KMS-11 (cell line): ENCODE measurements around the gene ACSF3.

Experiments
- H2AFZ ChIP-seq: fragments of 200-600 bp; sonication (generic); 2 replicates; pipeline ENCODE4 v1.6.1; 2016; ENCODE audit warnings: antibody characterized with exemption, mixed run types, low read depth
- H3K27ac ChIP-seq: fragments of 200-600 bp; sonication (generic); 2 replicates; pipeline ENCODE4 v1.6.1; 2016; ENCODE audit warnings: mild to moderate bottlenecking, mixed run types
- H3K27me3 ChIP-seq: fragments of 200-600 bp; sonication (generic); 2 replicates; pipeline ENCODE4 v1.6.1; 2017; ENCODE audit warnings: mild to moderate bottlenecking, low read depth, mixed run types, moderate library complexity; ENCODE audit not compliant: insufficient read depth
- H3K36me3 ChIP-seq: fragments of 200-600 bp; sonication (generic); 2 replicates; pipeline ENCODE4 v1.6.1; 2017; ENCODE audit warnings: mild to moderate bottlenecking, mixed run types; ENCODE audit not compliant: insufficient read depth
- H3K4me1 ChIP-seq: fragments of 200-600 bp; sonication (generic); 2 replicates; pipeline ENCODE4 v1.6.1; 2016; ENCODE audit warnings: mild to moderate bottlenecking, low read depth, mixed run types; ENCODE audit not compliant: poor library complexity, severe bottlenecking
- H3K4me2 ChIP-seq: fragments of 200-600 bp; sonication (generic); 2 replicates; pipeline ENCODE4 v1.7.0; 2016; ENCODE audit warnings: mild to moderate bottlenecking, mixed run types
- H3K4me3 ChIP-seq: fragments of 200-600 bp; sonication (generic); IDR thresholded peaks from 2 replicates; pipeline ENCODE4 v1.6.1; 2017; ENCODE audit warnings: low read depth, low read length, mixed read lengths; ENCODE audit not compliant: insufficient read depth
- H3K79me2 ChIP-seq: fragments of 200-600 bp; sonication (generic); 2 replicates; pipeline ENCODE4 v1.6.1; 2016; ENCODE audit warnings: low read depth, mixed run types; ENCODE audit not compliant: insufficient read depth
- H3K9ac ChIP-seq: fragments of 200-600 bp; sonication (generic); 2 replicates; pipeline ENCODE4 v1.6.1; 2016; ENCODE audit warnings: mild to moderate bottlenecking, mixed run types
- H4K20me1 ChIP-seq: fragments of 200-600 bp; sonication (generic); 2 replicates; pipeline ENCODE4 v1.6.1; 2016; ENCODE audit warnings: mild to moderate bottlenecking, mixed run types; ENCODE audit not compliant: insufficient read depth
- CTCF ChIP-seq: fragments of 200-600 bp; sonication (generic); conservative IDR thresholded peaks from 2 replicates; pipeline ENCODE4 v1.6.1; 2017; ENCODE audit warnings: low read depth, mild to moderate bottlenecking, antibody characterized with exemption, low read length, moderate library complexity, mixed read lengths

Gene ACSF3

DNA sequence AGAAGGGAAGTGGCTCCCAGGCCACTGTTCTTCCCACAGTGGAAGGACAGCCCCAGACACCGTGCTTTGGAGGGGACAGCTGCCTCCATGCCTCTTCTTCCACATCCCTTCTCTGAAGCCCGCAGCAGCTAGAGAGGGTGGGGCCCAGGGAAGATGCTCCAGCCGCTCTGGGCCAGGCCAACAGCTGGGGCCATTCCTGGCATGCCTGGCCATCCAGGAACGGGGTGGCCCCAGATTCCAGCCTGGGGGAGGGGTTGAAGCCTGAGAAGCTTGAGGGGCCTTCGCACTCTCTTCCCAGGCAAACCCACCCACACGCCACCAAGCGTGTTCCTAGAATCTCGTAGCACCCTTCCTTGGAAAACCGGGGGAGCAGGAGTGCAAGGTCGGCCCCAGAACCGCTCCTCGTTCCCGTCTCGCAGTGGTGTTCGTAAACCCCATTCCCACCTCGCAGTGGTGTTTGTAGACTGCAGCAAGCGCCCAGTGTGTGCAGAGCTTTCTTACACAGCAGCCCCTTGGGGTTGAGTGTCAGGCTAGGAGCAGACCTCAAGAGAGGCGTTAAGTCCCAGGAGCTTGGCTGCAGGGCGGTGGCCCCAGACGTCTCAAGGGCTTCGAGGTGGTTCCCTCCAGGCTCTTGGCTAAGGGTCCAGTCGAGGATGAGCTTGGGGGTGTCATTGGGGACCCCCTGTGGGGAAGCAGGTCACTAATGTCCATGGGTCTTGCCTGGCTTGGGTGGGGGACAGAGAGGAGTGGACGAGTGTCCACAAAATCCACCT, 80.6 kb downstream of the ACSF3 start:
- H3K79me2 ChIP-seq, result no peaks in the 10 kb centered on the region
- H3K9ac ChIP-seq, result no peak overlapping the region
- H3K4me2 ChIP-seq, result no peak overlapping the region
- no peak overlapping the region for H2AFZ ChIP-seq
- no peak overlapping the region for H3K4me3 ChIP-seq
- H3K27me3 ChIP-seq, result peaks cover 71% of the 10 kb centered on the region
- no peak overlapping the region for H3K27ac ChIP-seq
- no peak for TF ChIP-seq CTCF
- peaks cover 26% of the 10 kb centered on the region for H3K4me1 ChIP-seq
- no peaks in the 10 kb centered on the region for H4K20me1 ChIP-seq
- H3K36me3 ChIP-seq, result no peaks in the 10 kb centered on the region

DNA sequence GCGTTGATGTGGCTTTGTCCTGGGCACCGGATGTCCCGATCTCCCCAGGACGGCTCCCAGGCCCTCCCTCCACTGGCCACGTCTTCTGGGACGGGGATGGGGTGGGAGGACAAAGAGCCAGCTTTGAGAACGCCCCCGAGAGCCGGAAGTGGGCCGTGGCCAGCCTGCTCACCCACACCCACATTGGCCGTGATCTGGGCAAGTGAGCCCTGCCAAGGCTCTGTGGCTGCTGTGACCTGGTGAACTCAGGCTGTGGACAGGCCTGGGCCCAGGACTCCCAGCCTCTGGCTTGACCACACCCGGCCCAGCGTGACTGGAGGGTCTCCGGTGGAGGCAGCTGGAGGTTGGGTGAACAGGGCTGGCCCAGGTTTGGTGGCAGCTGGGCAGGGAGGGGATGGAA, 81.2 kb downstream of the ACSF3 start:
- Histone ChIP-seq H3K79me2 (no peaks in the 10 kb centered on the region), H3K4me2 (no peak overlapping the region), H3K27me3 (peaks cover 73% of the 10 kb centered on the region), H3K4me3 (no peak overlapping the region), H3K27ac (no peak overlapping the region), H2AFZ (no peak overlapping the region), H3K4me1 (peaks cover 24% of the 10 kb centered on the region), H3K9ac (no peak overlapping the region), H4K20me1 (no peaks in the 10 kb centered on the region), H3K36me3 (no peaks in the 10 kb centered on the region)
- no peak for TF ChIP-seq CTCF

DNA sequence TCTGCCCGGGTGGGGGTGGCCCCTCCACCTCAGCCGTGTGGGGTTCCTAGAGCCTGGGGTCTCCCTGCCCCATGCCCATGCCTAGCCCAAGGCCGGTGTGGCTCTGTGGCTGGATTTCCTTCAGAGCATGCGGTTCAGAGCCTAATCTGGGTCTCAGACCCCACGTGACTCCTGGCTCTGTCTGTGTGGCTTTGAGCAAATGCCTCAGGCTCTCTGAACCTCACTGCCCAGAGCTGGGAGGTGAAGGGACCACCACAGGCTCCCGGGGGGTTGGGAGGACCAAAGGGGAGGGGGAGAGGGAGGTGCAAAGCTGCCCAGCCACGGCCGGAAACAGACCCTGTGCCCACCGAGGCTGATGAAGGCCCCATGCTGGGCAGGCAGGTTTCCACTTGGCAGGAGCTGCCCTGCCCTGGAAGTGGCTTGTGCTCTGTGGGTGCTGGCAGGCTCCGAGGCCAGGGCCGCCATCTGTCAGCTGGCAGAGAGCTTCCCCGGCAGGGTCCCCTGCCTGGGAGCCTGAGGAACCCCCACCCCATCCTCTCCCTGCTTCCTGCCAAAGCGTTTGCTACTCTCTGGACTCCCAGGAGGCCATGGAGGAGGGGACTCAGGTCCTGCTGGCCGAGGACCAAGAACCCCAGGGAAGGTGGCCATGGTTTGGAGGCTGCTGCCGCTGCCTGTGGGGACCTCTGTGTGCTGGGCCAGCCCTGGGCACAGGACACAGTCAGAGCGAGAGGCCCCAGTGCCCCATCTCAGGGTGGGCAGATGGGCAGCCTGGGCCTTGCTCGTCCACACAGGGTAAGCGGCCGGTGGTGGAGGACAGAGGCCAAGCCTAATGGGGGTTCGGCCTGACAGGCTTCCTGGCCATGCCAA, 81.9 kb downstream of the ACSF3 start:
- Histone ChIP-seq H3K79me2 (no peaks in the 10 kb centered on the region), H2AFZ (no peak overlapping the region), H3K4me3 (no peak overlapping the region), H3K27ac (no peak overlapping the region), H3K27me3 (peaks cover 76% of the 10 kb centered on the region), H3K4me1 (peaks cover 18% of the 10 kb centered on the region), H3K9ac (no peak overlapping the region), H3K36me3 (no peaks in the 10 kb centered on the region), H4K20me1 (no peaks in the 10 kb centered on the region), H3K4me2 (no peak overlapping the region)
- no peak for TF ChIP-seq CTCF

GRCh38 chr16:89176147-89176690, 82.6 kb downstream of the ACSF3 start:
- Histone ChIP-seq H3K9ac (no peak overlapping the region), H3K4me1 (peaks cover 13% of the 10 kb centered on the region), H3K4me3 (no peak overlapping the region), H3K36me3 (no peaks in the 10 kb centered on the region), H3K27me3 (peaks cover 83% of the 10 kb centered on the region), H3K27ac (no peak overlapping the region), H4K20me1 (no peaks in the 10 kb centered on the region), H2AFZ (no peak overlapping the region), H3K4me2 (no peak overlapping the region), H3K79me2 (no peaks in the 10 kb centered on the region)
- no peak for TF ChIP-seq CTCF
